ENCODE data around the gene PCDHA1.
"Not testable (repeated sequence)": the region's sequence is repeated elsewhere in the genome, so short reads cannot be mapped to it uniquely, and the experiment has no call there.

PCDHA1 gene

GRCh38 chr5:140855772-140856674, 70.1 kb downstream of the PCDHA1 start, which contains the start of gene PCDHA10:
TSS of gene PCDHA10 (plus strand) at chr5:140855897. CDS start at chr5:140856049, 152 bp downstream.
- no peak for DNase-seq

GRCh38 chr5:140857177-140857986, 71.4 kb downstream of the PCDHA1 start:
- no peak for DNase-seq

GRCh38 chr5:140857987-140858240, 72.0 kb downstream of the PCDHA1 start:
- DNase-seq: no peak

GRCh38 chr5:140862441-140863295, 76.7 kb downstream of the PCDHA1 start:
- DNase-seq: no peak

- DNase-seq: peak; percentile 7
Measured at GRCh38 chr5:140868721-140869554, 83.0 kb downstream of the PCDHA1 start, which contains the start of gene PCDHA11. TSS of gene PCDHA11 (plus strand) at chr5:140868957. CDS start at chr5:140869104, 147 bp downstream.

- DNase-seq: no peak
Measured at GRCh38 chr5:140869555-140869886, 83.6 kb downstream of the PCDHA1 start.

GRCh38 chr5:140870221-140871201, 84.6 kb downstream of the PCDHA1 start:
- no peak for DNase-seq

GRCh38 chr5:140875085-140876065, 89.4 kb downstream of the PCDHA1 start, which contains the start of gene PCDHA12:
TSS of gene PCDHA12 (plus strand) at chr5:140875308. CDS start at chr5:140875473, 165 bp downstream.
- no peak for DNase-seq

- not testable (repeated sequence) for DNase-seq
Measured at GRCh38 chr5:140876541-140877261, 90.8 kb downstream of the PCDHA1 start.

GRCh38 chr5:140877262-140877581, 91.3 kb downstream of the PCDHA1 start:
- DNase-seq: no peak

GRCh38 chr5:140881889-140882590, 96.1 kb downstream of the PCDHA1 start, which contains the start of gene PCDHA13:
TSS of gene PCDHA13 (plus strand) at chr5:140882124. CDS start at chr5:140882269, 145 bp downstream.
- no peak for DNase-seq

- DNase-seq: no peak
Measured at GRCh38 chr5:140882591-140882899, 96.6 kb downstream of the PCDHA1 start.

- no peak for DNase-seq
Measured at GRCh38 chr5:140883373-140883772, 97.4 kb downstream of the PCDHA1 start.

GRCh38 chr5:140883927-140884697, 98.2 kb downstream of the PCDHA1 start:
- no peak for DNase-seq

- DNase-seq: no peak
Measured at GRCh38 chr5:140916325-140916724, 130.4 kb downstream of the PCDHA1 start.

GRCh38 chr5:140923601-140924000, 137.7 kb downstream of the PCDHA1 start:
- no peak for DNase-seq

GRCh38 chr5:140925806-140926442, 140.0 kb downstream of the PCDHA1 start, which contains the start of gene PCDHAC1:
TSS of gene PCDHAC1 (plus strand) at chr5:140926299. CDS start at chr5:140926893, 594 bp downstream.
- DNase-seq: no peak

Measured in activated CD4-positive, alpha-beta T cell treated with anti-CD3 and anti-CD28 coated beads, Interleukin-2, Interleukin-6, amounts not matched to agents 100 ng/mL and 50 ng/mL, durations not matched to agents 16 hours and 8 hours (primary cell).